HG03378 (cell line): ENCODE data around the gene PAXX.

Experiments used
- ATAC-seq: cut with Tn5 transposase; IDR thresholded peaks from one replicate; pipeline ENCODE4 v1.9.1; 2021; ENCODE audit warnings: mild to moderate bottlenecking, moderate library complexity; ENCODE audit not compliant: unreplicated experiment

Gene PAXX, protein sequence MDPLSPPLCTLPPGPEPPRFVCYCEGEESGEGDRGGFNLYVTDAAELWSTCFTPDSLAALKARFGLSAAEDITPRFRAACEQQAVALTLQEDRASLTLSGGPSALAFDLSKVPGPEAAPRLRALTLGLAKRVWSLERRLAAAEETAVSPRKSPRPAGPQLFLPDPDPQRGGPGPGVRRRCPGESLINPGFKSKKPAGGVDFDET

GRCh38 chr9:136991993-136992818 lies at the start of gene PAXX:
Gene PAXX (plus strand): TSS chr9:136992422. CDS start chr9:136992444, 22 bp downstream.
- ATAC-seq, result peak; percentile 66

DNA sequence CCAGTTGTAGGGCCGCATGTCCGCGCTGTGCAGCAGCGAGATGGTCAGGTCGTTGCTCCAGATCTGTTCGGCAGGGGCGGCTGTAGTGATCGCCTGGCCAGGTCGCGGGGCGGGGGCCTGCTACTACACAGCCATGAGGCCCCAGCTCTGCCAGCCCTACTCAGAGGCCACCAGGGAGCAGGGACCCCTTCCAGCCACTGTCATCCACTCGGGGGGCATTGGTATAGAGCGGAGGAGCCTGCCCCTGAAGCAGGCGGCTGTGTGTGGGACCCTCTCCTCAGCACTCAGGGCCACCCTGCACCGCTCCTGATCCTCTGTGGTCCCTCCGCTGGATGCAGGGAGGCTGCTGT lies 49.4 kb upstream of the PAXX start:
- no peak for ATAC-seq

GRCh38 chr9:136943291-136944211 lies 48.7 kb upstream of the PAXX start:
- peak; percentile 21 for ATAC-seq

DNA sequence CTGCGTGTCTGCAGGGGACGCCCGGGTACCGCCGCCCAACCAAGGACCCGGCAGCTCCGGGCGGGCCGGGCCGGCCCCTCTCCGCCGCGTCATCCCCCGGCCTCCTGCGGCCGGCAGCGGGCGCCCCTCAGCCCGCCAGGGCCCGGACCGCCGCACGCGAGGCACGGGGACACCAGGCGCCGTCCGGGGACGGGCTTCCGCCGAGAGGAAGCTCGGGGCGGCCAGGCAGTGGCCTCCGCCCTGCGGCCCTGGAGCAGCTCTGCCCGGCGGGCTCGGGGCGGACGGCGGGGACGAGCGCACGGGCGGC lies 48.1 kb upstream of the PAXX start:
- peak; percentile 15 for ATAC-seq

DNA sequence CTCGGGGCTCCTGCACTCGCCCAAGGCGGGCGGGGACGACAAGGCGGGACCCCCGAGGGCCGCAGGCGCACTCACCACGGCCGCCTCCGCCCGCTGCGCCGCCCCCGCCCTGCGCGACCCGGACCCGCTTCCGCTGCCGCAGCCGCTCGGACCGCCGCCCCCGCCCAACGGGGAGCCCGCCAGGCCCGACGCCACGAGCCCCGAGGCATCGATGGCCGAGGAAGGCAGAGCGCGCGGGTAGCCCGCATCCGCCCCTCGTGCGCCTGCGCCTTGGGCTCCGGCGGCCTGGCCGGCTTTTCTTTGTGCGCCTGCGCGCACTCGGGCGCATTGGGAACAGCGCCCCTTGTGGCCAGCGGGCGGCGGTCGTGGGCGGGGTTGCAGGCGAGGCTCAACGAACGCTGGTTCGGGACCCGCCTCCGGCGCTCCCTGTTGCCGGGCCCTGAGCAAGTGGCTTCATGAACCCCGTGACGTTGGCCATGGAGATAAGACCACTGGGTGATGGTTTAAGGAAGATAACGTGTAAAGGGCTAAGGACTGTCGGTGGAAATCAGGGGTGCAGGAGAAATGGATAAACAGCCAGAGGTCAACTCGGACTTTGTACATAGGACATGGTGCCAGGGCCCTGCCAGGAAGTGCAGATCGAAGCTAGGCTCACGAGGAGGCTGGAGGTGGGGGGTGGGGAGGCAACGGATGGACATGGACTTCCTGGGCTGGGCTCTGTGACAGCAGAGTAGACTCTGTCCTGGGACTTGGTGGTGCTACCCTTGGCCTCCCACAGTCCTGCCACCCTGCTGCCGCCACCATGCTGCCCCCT lies 47.5 kb upstream of the PAXX start, which contains the start of the genes C8G and FBXW5:
TSS of gene C8G (plus strand) at position 725 of the 814 bp plus-strand sequence. CDS start at position 803, 78 bp downstream.
TSS of gene FBXW5 (minus strand) at position 220 of the 814 bp plus-strand sequence. CDS start 655 bp downstream, outside the sequence.
- ATAC-seq, result peak; percentile 44

DNA sequence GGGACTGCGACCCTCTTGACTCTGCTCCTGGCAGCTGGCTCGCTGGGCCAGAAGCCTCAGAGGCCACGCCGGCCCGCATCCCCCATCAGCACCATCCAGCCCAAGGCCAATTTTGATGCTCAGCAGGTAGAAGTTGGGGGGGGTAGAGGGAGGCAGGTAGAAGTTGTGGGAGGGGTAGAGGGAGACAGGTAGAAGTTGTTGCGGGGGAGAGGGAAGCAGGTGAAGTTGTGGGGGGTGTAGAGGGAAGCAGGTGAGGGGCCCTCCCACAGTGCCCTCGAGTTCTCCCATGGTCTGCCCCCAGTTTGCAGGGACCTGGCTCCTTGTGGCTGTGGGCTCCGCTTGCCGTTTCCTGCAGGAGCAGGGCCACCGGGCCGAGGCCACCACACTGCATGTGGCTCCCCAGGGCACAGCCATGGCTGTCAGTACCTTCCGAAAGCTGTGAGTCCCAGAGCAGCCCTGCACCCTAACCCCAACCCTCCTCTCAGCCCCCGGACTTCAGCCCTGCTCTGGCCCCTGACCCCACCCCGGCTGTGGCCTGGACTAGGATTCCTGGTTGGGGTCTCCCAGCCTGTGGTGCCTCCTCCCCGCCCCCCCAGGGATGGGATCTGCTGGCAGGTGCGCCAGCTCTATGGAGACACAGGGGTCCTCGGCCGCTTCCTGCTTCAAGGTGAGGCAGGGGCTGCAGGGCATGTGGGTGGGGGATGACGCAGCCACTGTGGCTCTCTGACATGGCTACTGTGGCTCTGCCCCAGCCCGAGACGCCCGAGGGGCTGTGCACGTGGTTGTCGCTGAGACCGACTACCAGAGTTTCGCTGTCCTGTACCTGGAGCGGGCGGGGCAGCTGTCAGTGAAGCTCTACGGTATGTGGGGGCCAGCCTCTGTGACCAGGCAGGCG lies 46.6 kb upstream of the PAXX start:
- no peak for ATAC-seq

- ATAC-seq, result no peak
Observed at GRCh38 chr9:136946228-136947027, 45.8 kb upstream of the PAXX start.

- no peak for ATAC-seq
Observed at GRCh38 chr9:136947028-136947891, 45.0 kb upstream of the PAXX start.

- ATAC-seq, result no peak
Observed at GRCh38 chr9:136947955-136948510, 44.2 kb upstream of the PAXX start.

- ATAC-seq, result no peak
Observed at GRCh38 chr9:136949239-136949816, 42.9 kb upstream of the PAXX start.

- peak; percentile 53 for ATAC-seq
Observed at GRCh38 chr9:136949817-136950655, 42.2 kb upstream of the PAXX start.

DNA sequence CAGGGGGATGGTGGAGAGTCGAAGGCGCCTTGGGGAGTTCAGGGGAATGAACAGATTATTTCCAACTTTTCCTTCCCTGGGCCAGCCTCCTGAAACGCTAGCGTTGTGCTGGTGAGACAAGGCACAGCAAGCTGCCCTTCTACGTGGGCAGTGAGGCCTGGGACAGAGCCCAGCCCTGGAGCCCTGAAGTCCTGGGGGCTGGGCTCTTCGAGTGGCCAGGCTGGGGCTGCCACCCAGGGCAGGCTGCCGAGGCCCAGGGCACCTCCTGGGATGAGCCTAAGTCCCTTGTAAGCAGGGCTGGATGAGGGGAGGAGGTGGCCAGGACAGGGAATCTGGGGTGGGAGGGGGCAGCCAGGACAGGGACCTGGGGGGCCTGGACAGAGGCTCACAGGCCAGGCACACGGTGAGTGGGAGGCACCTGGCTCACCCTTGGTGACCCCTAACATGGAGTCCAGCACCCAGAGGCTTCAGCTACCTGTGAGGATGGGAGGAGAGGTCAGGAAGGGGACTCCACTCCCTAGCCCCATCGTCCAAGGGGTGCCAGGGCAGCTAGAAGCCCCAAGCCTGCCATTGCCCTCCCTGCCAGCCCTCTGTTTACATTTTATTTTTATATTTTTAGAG lies 41.5 kb upstream of the PAXX start:
- ATAC-seq, result no peak

- no peak for ATAC-seq
Observed at GRCh38 chr9:136951541-136952320, 40.5 kb upstream of the PAXX start, which contains the start of gene LCN12. Gene LCN12 (plus strand): TSS chr9:136952273. CDS start chr9:136952328, 55 bp downstream.

DNA sequence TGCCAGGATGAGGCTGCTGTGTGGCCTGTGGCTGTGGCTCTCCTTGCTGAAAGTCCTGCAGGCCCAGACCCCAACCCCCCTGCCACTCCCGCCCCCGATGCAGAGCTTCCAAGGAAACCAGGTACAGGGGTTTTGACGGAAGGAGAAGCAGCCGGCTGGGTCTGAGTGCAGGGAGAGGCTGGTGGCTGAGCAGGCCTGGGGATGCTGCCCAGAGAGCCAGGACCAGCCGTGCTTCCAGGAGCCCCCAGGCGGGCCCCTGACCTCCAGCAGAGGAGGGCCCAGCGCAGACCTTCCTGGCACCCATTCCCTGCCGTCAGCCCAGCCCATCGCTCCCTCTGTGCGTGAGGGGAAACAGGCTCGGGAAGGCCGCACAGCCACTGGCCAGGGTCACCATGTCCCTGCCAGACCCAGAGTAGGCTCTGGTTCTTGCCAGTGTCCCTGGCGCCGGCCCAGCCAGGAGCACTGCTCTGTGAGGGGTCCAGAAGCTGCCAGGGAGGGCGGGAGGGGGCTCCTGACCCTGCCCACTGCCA lies 39.8 kb upstream of the PAXX start:
- no peak for ATAC-seq
